ENCODE measurements around the gene APOC3.

DNA sequence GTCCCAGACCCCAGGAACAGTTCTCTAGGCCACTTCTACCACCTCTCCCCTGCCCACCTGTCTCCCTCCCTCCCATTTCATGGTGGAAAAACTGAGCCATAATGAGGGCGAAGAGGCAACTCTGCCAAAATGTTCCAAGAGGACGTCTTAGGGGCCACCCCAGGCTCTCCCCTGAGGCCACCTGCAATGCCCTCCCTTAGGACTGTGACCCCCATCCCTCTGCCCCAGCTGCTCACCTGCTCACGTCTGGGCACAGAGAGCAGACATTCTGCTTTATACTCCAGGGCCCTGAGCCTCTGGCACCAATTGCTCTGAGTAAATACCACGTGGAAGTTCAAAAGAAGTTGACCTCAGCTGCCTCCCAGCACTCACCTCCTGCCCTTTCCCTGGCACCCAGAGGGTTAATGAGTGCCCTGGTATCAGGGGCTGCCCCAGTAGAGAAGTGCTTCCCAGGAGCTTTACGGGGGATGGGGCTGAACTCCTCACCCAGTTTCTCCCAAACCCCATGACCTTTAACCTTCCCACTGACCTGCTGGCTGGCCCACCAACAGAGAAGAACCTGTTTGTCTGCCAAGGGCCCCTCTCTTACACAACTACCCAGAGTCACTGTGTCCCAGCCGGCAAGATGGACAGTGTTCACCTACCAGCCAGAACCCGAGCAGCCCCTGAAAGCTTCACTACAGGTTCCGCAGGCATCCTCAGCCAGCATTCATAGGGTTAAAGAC is 37.4 kb upstream of the APOC3 start:
- TF ChIP-seq EP300 (IDR thresholded peaks at IDR 0.05) (no peak), POLR2A (IDR thresholded peaks at IDR 0.05) (no peak), POLR2AphosphoS5 (IDR thresholded peaks at IDR 0.05) (no peak)
- TF ChIP-seq, protein P1, sequence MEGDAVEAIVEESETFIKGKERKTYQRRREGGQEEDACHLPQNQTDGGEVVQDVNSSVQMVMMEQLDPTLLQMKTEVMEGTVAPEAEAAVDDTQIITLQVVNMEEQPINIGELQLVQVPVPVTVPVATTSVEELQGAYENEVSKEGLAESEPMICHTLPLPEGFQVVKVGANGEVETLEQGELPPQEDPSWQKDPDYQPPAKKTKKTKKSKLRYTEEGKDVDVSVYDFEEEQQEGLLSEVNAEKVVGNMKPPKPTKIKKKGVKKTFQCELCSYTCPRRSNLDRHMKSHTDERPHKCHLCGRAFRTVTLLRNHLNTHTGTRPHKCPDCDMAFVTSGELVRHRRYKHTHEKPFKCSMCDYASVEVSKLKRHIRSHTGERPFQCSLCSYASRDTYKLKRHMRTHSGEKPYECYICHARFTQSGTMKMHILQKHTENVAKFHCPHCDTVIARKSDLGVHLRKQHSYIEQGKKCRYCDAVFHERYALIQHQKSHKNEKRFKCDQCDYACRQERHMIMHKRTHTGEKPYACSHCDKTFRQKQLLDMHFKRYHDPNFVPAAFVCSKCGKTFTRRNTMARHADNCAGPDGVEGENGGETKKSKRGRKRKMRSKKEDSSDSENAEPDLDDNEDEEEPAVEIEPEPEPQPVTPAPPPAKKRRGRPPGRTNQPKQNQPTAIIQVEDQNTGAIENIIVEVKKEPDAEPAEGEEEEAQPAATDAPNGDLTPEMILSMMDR (IDR thresholded peaks at IDR 0.05), result no peak

All from gastroesophageal sphincter (tissue), 3 donors.